Fibroblast of the aortic adventitia (primary cell): ENCODE results near the gene GBGT1. TPM values are rescaled to one million over a fixed set of nuclear protein-coding genes. Genes with fewer than 3 reads are reported as not detected.

Experiments used
- DNase-seq: peaks from one replicate; pipeline ENCODE4 v3.0.0-alpha.2; 2010; ENCODE audit warnings: low read depth
- H3K4me3 ChIP-seq: 2 replicates; pipeline ENCODE4 v1.5.1; 2011; ENCODE audit warnings: low read depth, mild to moderate bottlenecking, control low read depth, low read length, moderate library complexity
- CTCF ChIP-seq: IDR thresholded peaks from 2 replicates; pipeline ENCODE4 v1.5.1; 2011; ENCODE audit warnings: mild to moderate bottlenecking, low read length, control low read depth, inconsistent platforms; ENCODE audit not compliant: insufficient read depth
- total RNA-seq: library from RNA; depleted of rRNA; stranded (reverse); fragments of >200 nt; gene quantifications from 2 replicates; pipeline ENCODE4 v1.2.3, GENCODE V29; 2012; ENCODE audit warnings: low replicate concordance

GBGT1 gene
- total RNA-seq, 1 donor, result 1.6 TPM

DNA sequence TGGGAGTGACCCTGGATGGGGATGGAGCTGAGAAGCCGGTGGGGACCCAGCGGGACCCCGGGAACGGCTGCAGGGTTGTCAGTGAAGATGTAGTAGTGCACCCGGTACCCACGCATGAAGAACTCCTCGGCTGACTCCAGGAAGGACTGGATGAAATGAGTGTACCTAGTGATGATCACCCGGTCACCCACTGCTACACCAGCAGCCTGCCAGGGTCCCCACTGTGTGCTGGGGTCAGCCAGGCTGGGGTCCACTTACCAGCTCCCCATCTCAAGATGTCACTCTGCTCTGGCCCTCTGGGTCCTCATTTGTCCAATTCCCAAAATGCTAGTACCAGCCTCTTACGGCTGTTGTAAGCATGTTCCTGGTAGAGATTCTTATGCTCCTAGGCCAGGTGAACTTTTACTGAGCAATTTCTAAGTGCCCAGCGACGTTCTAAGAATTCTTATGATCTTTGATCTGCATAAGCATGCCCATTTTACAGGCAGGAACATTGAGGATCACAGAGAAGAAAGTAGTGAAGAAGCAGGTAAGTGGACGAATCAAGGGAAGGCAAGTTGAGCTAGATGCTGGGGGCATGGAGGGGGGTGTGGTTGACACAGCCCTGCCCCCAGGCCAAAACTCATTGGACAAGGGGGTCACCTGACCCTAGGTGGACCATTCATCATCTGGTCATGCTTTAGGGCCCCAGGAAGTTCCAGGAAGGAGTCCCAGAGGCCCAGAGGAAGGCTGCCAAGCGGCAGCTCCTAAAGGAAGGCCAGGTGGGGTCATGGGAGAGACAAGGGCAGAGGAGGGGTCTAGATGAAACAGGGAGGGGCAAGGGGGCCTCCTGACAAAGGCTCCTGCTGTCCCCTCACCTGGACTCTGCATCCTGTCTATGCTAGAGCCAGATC is 9.4 kb downstream of the GBGT1 start:
- TF ChIP-seq CTCF, result no peak
- H3K4me3 ChIP-seq, result no peak overlapping the region
- no peak for DNase-seq

- TF ChIP-seq CTCF, result no peak
- H3K4me3 ChIP-seq, result no peak overlapping the region
- no peak for DNase-seq
Observed at GRCh38 chr9:133153227-133154096, 10.3 kb downstream of the GBGT1 start.

- DNase-seq, result no peak
- H3K4me3 ChIP-seq, result no peak overlapping the region
- TF ChIP-seq CTCF, result no peak
Observed at GRCh38 chr9:133151601-133152525, 11.9 kb downstream of the GBGT1 start.

DNA sequence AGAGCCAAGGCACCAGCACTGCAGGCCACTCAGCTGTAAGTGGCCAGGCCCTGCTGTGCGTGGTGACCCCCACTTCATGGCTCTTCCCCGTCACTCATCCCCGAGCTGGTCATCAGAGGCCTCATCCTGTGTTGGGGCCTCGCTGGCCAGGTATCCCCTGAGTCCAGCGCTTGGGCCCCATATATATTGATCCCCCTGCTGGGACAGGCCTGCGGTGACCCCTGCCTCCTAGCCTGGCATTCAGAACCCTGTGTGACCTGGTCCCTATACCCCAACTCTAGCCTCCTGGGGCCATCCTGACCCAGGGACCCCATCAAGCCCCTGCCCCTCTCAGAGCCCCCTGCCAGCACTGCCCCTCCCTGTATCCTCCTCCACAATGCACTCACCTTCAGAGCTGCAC is 12.7 kb downstream of the GBGT1 start:
- H3K4me3 ChIP-seq, result no peak overlapping the region
- DNase-seq, result no peak
- TF ChIP-seq CTCF, result no peak

DNA sequence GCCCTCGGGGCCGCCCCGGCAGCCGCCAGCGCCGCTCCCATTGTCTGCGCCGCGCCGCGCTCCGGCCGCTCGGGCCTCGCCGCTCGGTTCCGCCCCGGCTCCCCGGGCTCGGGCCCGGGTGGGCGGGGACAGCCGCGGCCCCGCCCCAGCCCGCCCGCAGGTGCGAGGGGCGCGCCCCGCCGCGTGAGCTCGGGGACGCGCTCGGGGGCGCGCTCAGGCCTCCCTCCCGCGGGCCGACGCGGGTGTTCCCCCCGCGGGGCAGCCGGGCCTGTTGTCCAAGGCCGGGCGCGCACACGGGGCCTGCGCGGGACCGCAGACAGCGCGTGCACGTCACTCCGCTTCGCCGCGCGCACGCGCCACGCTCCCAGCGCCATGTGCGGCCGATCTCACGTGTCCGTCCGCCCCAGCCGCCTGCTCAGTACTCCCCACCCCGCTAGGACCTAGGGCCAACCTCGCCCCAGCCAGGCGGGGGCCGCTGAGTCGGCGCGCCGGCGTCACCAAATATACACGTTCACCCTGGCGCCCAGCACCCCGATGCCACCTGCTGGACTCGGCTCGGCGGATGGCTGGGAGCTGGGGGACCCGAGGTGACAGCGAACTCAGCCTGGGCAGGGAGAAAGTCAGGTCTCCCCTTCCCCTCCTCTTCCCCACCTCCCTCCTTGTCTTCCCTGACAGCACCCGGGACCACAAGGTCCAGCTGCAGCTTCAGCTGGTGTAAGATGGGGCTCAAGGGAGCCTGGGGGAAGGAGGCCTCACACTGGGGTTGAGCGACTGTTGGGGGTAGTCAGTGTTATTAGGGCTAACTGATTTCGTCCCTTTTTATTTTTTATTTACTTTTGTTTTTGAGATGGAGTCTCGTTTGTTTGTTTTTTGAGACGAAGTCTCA is 14.3 kb downstream of the GBGT1 start:
- peak overlapping the region; percentile 79 for H3K4me3 ChIP-seq
- peak; percentile 82 for DNase-seq
- TF ChIP-seq CTCF, result peak; percentile 24
